ENCODE results near the gene CTAGE6.
"Not testable (repeated sequence)": the region's sequence is repeated elsewhere in the genome, so short reads cannot be mapped to it uniquely, and the experiment has no call there.

The CTAGE6 gene

DNA sequence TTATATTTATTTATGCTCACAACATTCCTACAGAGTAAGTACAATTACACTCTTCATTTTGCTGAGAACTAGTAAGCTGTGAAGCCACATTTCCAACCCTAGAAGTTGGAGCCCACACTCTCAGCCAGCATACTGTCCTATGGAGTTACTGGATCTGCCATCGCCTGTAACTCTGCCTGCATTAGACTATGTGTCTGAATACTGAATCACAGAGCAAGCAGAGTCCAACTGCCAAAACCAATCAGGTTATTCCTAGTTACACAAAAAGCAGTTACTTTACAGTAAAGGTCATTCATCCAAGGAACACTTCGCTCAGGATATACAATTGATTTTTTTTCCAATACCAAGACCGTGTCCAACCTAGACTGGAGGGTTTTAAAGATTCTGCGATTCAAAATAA, 21.5 kb downstream of the CTAGE6 start:
- H3K27ac ChIP-seq, result no peak overlapping the region
- TF ChIP-seq, protein P1, sequence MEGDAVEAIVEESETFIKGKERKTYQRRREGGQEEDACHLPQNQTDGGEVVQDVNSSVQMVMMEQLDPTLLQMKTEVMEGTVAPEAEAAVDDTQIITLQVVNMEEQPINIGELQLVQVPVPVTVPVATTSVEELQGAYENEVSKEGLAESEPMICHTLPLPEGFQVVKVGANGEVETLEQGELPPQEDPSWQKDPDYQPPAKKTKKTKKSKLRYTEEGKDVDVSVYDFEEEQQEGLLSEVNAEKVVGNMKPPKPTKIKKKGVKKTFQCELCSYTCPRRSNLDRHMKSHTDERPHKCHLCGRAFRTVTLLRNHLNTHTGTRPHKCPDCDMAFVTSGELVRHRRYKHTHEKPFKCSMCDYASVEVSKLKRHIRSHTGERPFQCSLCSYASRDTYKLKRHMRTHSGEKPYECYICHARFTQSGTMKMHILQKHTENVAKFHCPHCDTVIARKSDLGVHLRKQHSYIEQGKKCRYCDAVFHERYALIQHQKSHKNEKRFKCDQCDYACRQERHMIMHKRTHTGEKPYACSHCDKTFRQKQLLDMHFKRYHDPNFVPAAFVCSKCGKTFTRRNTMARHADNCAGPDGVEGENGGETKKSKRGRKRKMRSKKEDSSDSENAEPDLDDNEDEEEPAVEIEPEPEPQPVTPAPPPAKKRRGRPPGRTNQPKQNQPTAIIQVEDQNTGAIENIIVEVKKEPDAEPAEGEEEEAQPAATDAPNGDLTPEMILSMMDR (conservative IDR thresholded peaks at IDR 0.05), result no peak

- TF ChIP-seq, protein P1 (conservative IDR thresholded peaks at IDR 0.05), result no peak
- H3K27ac ChIP-seq, result no peak overlapping the region
Observed at GRCh38 chr7:143733876-143734275, 23.6 kb downstream of the CTAGE6 start.

DNA sequence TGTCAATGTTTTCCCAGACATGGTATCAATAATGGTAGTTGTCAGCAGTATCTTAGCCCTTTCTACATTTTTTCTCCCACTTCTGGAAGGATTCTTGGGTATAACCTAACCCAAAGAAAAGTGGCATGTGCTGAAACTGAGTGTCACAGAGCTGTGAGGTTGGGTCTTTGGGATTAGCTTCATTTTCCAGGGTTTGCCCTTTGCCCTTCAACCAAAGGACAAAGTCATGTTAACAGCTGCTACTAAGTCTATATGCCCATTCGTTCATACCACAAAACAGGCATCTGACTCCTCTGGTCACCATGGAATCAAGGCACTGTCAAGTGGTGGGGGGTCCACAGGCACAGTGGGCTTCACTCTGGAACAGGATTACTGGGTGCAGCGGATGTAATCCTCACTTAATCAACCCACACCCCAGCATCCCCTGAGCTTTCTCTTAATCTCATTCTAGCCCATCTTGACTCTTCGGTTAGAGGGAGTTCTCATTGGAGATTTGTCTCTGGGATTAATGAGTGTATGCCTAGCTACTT, 29.1 kb downstream of the CTAGE6 start:
- TF ChIP-seq, protein P1 (conservative IDR thresholded peaks at IDR 0.05), result no peak
- no peak overlapping the region for H3K27ac ChIP-seq

- not testable (repeated sequence) for H3K27ac ChIP-seq
Observed at GRCh38 chr7:143727561-143727960, 29.9 kb downstream of the CTAGE6 start.

GRCh38 chr7:143726143-143726542, 31.4 kb downstream of the CTAGE6 start:
- H3K27ac ChIP-seq, result not testable (repeated sequence)

GRCh38 chr7:143720335-143720734, 37.2 kb downstream of the CTAGE6 start:
- H3K27ac ChIP-seq, result not testable (repeated sequence)

- not testable (repeated sequence) for H3K27ac ChIP-seq
Observed at GRCh38 chr7:143715543-143716193, 41.8 kb downstream of the CTAGE6 start.

DNA sequence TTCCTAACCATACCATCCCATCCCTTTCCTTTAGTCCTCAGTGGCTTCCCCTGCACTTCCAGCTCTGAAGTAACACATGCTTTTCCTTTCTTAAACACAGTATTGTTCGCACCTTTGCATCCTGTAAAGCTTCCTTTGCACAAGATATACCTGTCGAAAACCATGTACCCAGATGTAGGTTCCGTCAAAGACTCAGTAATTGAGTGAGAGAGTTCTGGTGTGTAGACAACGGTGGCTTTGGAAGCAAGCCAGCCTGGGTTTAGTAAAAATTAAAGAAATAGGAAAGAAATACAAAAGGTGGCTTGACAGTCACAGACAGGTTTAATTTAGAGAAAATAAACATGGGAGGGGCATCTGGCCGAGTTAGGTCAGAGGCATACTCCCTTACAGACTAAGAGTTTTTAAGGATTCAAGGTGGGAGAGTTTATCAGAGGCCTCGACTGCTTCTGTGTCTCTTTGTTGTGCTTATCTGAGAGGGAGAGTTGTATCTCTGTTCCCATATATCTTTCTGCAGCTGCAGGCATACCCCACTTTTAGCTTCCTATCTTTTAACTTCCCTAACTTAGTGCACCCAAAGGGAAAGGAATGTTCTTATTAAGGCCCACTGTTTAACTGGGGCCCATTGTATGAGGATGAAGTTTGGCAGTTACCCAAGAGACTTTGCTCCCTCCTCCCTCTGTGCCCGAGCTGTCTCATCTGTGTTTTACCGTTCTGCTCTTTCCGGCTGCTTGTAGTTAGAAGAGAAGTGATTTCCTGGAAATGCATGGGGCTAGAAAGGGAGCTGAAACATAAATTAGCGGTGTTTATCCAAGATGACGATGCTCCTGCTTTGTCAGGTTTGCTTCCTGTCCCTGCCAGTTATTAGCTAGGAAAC, 42.7 kb downstream of the CTAGE6 start:
- H3K27ac ChIP-seq, result not testable (repeated sequence)

DNA sequence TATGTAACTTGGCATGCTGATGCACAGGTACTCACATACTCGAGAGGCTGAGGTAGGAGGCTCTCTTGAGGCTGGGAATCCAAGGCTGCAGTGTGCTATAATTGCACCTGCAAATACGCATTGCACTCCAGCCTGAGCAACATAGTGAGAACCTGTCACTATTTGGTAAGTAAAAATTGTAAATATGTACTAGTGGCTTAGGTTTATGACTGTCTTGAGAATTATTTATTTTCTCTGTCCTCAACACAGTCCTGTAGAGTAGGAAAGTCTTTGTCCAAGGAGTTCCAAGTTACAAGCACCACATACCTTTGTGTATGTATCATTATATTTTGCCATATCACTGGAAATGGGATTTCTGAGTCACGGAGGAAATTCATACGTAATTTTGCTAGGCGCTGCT, 45.1 kb downstream of the CTAGE6 start:
- H3K27ac ChIP-seq, result not testable (repeated sequence)

DNA sequence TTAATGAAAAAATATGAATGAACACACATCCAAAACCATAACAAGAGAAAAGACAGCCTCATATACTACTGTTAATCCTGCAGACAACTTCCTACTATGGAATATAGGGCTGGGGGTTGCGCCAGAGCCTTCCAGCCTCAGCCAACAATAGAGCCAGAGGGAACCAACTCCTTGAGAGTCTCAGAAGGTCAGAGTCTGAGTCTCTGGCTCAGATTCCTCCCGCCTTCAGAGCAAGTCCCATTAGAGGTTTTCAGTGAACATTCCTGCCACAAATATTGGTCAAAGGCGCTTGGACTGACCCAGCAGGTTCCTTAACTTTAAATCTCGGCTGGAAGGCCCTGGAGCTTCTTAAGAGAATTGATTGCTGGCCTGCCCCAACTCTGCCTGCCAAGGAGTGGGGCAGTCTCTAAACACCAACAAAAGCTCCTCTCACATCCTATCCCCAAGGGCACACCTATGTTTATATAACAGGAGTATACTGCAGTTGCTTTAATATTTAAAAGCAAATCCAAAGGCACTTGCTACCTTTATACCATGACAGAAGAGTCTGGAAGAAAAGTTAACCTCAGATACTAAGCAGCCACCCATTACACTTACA, 45.7 kb downstream of the CTAGE6 start:
- not testable (repeated sequence) for H3K27ac ChIP-seq

GRCh38 chr7:143709895-143710294, 47.6 kb downstream of the CTAGE6 start:
- not testable (repeated sequence) for H3K27ac ChIP-seq
